Peyer's patch (tissue), 4 donors: ENCODE data around the gene DDX11.
"Not testable (repeated sequence)": the region's sequence is repeated elsewhere in the genome, so short reads cannot be mapped to it uniquely, and the experiment has no call there.

Experiments
- POLR2A ChIP-seq, 2 donors: fragments of 450-650 bp; IDR thresholded peaks; one replicate each; pipeline ENCODE4 v1.5.1; 2017; ENCODE audit warnings: antibody characterized with exemption in 2 of 2, mild to moderate bottlenecking in 2 of 2, moderate library complexity in 2 of 2
- TF ChIP-seq, protein P1 (sequence below), 6 experiments: fragments of 450-650 bp in 4 of 6; fragments of 200-600 bp in 2 of 6; sonication (generic) in 1 of 6; IDR thresholded peaks; one replicate each; pipeline ENCODE4 v1.5.1; 2017 to 2019; ENCODE audit warnings: antibody characterized with exemption in 6 of 6, mild to moderate bottlenecking in 3 of 6, moderate library complexity in 1 of 6

DNA sequence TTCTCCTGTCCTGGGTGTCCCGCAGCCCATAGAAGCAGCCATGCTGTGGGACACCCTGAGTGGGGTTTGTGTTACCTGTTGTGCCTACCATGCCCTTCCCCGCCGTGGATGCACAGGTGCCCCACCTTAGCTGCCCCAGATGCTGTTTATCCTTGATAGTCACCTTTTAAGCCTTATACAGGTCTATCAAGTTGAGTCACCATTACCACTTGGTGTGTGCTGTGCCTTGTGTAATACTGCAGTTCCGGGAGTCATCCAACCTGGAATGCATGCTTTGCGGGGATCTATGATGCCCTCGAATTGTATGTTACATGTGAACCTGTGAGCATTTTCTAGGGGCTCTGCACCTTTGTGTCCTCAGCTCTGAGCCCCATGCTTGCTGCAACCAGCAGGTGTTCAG lies 7.6 kb downstream of the DDX11 start:
- TF ChIP-seq, protein P1, sequence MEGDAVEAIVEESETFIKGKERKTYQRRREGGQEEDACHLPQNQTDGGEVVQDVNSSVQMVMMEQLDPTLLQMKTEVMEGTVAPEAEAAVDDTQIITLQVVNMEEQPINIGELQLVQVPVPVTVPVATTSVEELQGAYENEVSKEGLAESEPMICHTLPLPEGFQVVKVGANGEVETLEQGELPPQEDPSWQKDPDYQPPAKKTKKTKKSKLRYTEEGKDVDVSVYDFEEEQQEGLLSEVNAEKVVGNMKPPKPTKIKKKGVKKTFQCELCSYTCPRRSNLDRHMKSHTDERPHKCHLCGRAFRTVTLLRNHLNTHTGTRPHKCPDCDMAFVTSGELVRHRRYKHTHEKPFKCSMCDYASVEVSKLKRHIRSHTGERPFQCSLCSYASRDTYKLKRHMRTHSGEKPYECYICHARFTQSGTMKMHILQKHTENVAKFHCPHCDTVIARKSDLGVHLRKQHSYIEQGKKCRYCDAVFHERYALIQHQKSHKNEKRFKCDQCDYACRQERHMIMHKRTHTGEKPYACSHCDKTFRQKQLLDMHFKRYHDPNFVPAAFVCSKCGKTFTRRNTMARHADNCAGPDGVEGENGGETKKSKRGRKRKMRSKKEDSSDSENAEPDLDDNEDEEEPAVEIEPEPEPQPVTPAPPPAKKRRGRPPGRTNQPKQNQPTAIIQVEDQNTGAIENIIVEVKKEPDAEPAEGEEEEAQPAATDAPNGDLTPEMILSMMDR (IDR thresholded peaks at IDR 0.05) = not testable (repeated sequence)
- not testable (repeated sequence) for TF ChIP-seq POLR2A (IDR thresholded peaks at IDR 0.05)
